NCI-H1930 (cell line): Measurements from ENCODE around the gene IRF2BP1.

Experiments used
- DNase-seq, 2 experiments: peaks; one replicate each; lab custom pipeline; 2025; lab: John Stamatoyannopoulos, UW

Gene IRF2BP1, protein sequence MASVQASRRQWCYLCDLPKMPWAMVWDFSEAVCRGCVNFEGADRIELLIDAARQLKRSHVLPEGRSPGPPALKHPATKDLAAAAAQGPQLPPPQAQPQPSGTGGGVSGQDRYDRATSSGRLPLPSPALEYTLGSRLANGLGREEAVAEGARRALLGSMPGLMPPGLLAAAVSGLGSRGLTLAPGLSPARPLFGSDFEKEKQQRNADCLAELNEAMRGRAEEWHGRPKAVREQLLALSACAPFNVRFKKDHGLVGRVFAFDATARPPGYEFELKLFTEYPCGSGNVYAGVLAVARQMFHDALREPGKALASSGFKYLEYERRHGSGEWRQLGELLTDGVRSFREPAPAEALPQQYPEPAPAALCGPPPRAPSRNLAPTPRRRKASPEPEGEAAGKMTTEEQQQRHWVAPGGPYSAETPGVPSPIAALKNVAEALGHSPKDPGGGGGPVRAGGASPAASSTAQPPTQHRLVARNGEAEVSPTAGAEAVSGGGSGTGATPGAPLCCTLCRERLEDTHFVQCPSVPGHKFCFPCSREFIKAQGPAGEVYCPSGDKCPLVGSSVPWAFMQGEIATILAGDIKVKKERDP

DNA sequence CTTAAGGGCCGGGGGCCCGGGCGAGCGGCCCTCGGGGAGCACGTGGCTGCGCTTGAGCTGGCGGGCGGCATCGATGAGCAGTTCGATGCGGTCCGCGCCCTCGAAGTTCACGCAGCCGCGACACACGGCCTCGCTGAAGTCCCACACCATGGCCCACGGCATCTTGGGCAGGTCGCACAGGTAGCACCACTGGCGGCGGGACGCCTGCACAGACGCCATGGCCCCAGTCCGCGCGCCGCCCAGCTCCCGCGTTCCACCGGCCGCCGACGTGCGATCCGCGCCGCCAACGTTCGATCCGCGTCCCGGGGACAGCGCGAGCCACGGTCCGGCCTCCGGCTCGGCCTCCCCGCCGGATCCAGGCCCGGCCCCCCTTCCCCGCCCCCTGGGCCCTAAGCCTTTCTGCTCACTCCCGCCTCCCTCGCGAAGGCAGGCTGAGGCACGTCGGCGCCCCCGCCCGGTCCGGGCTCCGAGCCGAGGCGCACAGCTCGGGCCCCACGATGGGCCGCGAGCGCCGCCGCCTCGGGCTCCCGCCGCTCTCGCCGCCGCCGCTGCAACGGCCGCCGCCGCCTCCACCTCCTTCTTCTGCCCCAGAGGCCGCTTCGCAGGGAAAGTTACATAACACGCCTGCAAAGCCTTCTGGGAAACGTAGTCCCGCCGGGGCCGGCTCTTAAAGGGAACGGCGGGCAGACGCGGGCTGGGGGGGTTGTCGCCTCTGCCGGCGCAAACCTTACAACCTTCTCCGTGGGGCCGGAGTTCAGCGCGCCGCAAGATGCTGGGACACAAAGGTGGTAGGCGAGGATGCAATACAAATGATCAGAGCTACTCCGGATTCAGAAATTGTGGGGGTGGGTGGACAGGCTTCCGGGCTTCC is at the start of gene IRF2BP1:
Gene IRF2BP1 (minus strand): TSS at position 586 of the 871 bp plus-strand sequence. CDS start 367 bp downstream, at position 219.
- DNase-seq, result peak; percentile 94 to 95

DNA sequence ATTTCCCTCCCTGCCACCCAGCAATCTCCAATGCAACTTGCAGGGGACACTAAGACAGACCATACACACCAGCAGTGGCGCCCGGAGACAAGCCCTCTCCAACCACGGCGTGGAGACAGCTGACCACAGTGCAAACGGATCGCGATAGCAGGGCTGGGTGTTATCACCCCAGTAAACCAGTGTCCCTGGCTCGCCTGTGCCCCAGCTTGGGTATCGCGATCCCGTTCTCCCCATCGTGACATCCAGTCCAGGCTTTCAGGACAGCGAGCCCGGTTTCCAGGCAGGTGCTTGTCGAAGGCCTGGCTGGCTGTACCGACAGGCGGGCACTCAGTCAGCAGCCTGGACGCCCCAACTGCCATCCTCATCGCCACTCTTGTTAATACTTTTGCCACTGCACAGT is 49.3 kb upstream of the IRF2BP1 start:
- no peak for DNase-seq

DNA sequence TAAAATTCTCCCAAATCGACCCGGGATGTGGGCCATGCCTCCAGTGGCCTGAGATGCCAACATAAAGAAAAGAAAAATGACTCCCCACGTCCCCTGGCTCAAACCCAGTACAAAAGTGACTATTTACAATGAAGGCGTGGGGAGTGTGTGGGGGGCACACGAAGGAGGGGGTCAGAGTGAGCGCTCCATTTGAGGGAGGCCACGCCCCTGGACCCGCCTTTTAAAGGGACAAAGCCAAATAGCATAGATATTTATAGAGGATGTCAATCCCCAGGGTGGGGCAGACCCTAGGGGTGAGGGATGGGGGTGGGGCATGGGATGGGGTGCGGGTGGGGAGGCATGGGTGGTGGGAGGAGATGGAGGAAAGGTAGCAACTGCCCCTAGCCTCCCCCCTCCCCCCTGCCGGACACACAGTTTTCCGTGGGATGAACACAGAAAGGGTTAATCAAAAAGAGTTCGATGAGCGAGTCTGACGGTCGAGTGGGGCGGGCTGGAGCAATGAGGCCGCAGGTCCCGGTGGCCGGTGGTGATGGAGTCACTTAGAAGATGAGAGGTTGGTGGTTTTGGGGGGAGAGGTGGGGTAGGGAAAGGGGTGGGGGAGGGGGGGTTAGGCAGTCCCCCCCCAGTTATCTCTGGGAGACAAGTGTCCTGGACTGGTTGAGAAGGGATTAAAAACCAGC is 48.8 kb upstream of the IRF2BP1 start:
- DNase-seq, result no peak

DNA sequence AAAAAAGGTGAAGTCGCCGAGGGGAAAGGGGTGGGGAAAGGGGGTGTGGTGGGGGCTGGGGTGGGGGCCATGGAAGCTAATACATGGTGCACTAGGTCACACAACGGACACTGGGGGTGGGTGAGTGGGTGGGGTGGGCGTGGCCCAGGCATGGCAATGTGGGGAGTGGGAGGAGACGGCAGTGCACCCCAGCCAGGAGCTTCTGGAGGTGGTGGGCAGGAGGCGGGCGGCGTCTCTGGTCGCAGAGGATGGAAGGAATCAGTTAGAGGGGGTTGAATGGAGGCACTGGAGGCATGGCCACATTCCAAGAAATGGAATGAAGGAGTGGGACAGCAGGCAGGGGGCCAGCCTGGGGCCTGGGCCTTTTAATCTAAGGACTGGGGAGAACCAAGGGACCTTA is 47.8 kb upstream of the IRF2BP1 start:
- DNase-seq, result no peak

DNA sequence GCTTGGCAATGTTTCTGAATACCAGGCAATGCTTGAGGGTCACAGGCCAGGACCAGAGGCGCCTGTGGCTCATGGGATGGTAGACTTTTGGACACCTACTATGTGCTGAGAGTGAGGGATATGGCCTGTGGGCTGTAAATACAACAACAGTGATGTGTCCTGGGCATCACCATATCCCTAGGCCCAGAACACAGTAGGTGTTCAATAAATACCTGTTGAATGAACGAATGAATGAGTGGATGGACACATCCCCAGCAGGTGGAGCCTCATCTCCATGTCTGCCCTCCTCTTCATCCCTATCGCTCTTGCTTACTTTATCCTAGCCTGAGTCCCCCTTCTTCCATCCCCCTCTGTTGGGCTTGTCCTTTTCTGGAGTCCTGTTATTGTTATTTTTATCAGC is 45.1 kb upstream of the IRF2BP1 start:
- DNase-seq, result no peak

DNA sequence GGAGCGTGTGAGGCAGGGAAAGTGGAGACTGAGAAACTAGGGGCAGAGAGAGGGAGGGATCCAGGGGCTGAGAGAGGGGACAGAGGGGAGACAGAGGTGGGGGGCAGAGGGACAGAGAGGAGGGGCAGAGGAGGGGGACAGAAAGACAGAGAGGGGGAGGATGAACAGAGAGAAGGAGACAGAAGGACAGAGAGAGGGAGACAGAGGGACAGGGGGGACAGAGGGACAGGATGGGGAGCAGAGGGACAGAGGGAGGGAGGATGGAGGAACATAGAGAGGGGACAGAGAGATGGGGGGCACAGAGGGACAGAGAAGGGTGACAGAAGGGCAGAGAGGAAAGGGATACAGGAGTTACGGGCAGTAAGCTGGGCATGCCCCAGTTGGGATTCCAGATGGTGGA is 43.3 kb upstream of the IRF2BP1 start:
- DNase-seq, result no peak

DNA sequence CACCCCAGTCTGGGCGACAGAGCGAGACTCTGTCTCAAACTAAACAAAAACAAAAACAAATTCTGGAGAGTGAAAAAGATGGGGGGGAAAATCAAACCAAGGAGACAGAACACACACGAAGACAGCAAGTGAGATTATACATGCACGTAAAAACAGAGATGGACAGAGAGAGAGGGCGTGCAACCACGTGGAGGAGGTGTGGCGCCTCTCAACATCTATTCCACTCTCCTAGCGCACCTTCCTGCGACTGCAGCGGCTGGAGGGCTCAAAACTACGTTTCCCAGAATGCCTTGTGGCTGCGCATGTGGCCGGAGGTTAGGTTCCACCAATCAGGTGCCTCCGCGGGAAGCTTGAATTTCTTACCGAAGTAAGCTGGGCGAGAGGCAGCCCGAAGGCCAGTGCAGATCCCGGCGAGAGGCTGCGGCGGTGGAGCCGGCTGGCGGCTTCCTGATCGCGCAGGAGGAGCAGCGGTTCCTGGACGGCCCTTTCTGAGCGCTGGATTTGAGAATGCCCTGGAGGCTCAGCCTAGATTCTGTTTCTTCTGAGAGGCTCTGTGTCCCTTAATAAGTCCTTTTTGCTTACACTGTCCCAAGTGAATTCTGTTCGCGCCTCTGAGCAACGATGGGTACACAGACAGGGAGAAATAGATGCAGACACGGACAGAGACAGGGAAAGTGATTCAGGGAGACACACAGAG is 41.8 kb upstream of the IRF2BP1 start:
- DNase-seq, result peak; percentile 97 to 98

DNA sequence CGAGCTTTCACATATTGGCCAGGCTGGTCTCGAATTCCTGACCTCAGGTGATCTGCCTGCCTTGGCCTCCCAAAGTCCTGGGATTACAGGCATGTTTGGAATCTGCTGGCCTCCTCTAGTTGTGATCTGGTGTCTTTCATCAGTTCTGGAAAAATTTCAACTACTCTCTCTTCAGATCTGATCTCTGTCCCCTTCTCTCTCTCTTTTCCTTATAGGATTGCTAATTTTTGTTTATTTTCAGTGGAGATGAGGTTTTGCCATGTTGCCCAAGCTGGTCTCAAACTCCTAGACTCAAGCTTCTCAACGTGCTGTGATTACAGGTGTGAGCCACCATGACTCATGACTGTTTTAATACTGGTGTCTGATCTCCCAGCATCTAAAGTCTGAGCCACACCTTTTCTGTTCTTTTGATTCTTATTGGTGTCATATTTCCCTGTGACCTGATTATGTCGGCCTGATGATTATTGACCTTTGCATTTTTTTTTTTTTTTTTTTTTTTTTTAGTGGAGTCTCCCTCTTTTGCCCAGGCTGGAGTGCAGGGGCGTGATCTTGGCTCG is 39.0 kb upstream of the IRF2BP1 start:
- DNase-seq, result no peak

DNA sequence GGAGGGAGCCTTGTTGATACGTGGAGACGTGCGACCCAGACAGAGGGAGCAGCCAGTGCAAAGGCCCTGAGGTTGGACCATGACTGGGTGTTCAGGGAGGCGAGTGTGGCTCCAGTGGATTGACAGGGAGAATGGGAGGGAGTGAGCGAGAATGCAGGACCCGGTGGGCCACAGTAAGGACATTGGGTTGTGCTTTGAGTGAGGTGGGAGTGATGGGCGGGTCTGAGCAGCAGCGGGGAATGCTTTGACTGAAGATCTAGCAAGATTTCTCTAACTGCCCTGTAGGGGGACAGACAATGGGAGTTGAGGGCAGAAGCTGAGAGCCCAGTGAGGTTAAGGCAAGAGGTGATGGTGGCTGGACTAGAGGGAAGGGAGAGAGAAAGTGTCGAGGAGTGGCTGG is 36.3 kb upstream of the IRF2BP1 start:
- no peak for DNase-seq

DNA sequence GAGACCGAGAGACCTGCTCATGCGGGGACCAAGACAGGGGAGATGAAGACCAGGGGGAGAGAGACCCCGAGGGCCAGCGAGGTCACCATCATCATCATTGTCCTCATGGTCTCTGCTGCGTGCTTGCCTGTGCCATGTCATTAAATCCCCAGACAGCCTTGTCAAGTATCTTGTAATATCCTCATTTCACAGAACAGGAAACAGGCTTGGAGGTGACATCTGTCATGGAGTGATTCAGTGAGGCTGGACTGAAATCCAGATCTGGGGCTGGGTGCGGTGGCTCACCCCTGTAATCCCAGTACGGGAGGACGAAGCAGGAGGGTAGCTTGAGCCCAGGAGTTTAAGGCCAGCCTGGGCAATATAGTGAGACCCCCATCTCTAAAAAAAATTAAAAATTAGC is 34.5 kb upstream of the IRF2BP1 start:
- no peak for DNase-seq

DNA sequence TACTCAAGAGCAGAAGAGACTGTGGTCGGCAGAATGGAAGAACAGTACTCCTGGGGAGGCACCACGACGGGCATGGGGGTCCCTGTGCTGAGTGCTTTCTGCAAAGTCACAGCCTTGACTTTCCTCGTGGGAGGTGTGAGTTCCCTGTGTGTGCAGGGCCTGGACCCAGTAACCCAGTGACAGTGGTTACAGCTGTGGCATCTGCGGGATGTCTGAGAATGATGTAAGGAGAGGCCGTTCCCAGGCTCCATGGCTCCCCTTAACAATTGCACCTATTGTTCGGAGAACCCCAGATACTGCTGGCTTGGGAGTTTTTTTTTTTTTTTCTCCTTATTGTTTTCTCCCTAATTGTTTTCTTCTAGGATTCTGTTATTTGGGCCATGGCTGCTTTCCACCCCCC is 33.7 kb upstream of the IRF2BP1 start:
- DNase-seq, result no peak

DNA sequence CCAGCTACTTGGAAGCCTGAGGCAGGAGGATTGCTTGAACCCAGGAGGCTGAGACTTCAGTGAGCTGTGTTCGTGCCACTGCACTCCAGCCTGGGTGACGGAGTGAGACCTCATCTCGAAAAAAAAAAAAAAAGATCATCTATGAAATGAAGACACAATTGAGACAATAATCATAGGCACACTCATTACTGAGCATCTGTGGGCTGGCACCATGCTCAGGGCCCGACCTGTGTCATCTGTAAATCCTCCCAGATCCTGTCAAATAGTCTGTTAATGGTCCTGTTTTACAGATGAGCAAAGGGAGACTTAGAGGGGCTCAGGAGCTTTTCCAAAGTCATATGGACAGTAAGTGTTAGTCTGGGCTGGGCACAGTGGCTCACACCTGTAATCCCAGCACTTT is 32.8 kb upstream of the IRF2BP1 start:
- no peak for DNase-seq

DNA sequence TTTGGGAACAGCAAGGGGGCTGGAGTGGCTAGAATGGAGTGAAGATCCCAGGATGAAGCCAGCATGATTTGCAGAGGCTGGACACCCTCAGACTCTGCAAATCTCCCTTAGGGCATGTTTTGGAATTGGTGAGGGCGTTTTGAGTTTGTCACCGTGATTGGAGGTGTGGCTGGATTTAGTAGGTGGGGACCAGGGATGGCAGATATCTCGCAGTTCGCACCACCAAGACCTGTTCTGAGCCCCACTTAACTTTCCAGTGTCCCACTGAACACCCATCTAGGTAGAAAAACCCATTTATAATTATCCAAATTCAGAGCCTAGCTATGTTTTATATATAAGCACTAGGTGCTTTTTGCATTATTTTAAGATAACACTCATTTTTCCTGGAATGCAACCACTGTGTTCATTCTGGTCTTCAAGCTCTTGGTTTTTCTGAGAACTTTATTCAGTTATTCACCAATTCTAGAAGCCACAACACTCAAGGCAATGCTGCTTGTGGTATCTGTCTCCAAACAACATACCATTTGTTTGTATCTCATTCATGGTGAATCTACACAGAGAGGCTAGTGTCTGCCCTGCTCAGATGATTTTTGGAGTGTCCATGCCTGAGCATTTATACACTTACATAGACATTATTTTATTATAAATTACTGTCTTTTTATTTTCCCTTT is 31.6 kb upstream of the IRF2BP1 start:
- DNase-seq, result no peak

DNA sequence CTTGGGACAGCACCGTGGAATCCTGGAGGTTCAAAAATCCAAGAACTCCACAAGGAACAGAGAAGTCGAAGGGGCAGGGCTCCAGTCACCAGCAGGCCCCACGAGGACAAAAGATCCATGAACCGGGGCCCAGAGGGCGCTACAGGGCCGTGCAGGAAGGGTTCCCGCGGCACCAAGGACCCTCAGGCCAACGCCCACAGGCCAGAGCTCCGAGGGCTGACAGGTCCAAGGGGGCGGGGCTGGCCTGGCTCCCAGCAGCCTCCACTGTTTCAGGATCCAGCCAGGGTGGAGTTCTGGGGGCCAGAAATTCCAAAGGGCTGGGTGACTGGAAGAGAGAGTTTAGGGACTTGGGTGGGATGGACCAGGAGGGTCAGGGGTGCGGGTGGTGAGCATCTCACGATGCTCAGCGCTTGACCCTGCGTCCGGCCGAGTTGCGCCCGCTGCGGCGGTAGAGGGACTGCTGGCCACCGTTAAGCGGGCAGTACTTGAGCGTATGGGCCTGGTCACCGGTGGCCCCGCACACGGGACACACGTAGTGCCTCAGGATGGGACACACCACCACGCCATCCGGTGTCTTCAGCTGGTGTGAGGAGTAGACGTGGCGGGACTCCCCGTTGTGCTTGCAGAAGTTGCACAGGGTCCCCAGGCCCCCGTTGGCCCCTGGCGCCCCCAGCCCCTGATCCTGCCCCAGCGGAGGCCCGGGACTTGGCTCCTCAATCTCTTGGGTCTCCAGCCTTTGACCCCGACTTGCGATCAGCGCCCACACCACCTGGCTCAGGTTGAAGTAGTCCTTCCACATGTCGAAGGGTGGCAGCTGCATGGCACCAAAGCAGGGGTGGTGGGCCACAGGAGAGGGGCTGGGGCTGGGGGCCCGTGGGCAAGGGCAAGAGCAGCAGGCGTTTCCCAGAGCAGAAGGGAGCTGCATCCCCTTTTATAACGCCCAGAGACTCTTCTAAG is 28.2 kb upstream of the IRF2BP1 start, which contains the start of gene NANOS2:
Gene NANOS2 (minus strand): TSS at position 905 of the 957 bp plus-strand sequence. CDS start 85 bp downstream, at position 820.
- peak in 1 of 2 experiments; percentile 26 for DNase-seq

DNA sequence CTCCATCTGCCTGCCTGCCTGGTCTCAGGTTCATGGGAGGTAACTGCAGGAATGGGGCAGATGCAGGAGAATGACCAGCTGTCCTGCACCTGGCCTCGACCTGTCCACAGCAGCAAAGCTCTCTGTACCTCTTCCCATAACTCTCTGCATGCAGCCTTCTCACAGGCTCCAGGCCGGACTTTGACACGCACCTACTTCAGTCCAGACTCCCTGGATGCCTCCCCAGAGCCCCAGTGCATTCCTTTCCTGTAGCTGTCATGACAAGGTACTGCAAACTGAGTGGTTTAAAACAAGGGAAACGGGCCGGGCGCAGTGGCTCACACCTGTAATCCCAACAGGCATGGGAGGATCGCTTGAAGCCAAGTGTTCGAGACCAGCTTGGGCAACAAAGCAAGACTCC is 25.4 kb upstream of the IRF2BP1 start:
- no peak for DNase-seq

DNA sequence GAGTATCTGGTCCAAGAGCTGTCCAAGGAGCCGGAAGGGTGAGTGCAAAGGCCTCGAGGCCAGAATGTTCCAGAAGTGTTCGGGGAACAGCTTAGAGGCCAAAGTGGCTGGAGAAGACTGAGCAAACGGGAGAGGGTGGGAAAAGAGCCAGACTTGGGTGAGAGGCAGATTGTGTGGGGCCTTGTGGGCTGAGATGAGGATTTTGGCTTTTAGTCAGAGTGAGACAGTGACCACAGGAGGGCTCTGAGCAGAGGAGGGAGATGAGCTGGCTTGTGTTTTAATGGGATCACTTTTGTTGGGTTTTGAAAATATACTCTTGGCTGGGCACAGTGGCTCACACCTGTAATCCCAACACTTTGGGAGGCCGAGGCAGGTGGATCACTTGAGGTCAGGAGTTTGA is 23.0 kb upstream of the IRF2BP1 start:
- DNase-seq, result no peak

DNA sequence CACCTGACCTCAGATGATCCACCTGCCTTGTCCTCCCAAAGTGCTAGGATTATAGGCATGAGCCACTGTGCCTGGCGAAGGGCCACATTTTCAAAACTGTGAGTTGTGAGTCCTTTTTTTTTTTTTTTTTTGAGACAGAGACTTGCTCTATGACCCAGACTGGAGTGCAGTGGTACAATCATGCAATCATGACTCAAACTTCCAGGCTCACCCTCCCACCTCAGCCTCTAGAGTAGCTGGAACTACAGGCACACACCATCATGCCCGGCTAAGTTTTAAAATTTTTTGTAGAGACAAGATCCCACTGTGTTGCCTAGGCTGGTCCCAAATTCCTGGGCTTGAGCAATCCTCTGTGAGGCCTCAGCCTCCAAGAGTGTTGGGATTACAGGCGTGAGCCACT is 20.3 kb upstream of the IRF2BP1 start:
- no peak for DNase-seq

DNA sequence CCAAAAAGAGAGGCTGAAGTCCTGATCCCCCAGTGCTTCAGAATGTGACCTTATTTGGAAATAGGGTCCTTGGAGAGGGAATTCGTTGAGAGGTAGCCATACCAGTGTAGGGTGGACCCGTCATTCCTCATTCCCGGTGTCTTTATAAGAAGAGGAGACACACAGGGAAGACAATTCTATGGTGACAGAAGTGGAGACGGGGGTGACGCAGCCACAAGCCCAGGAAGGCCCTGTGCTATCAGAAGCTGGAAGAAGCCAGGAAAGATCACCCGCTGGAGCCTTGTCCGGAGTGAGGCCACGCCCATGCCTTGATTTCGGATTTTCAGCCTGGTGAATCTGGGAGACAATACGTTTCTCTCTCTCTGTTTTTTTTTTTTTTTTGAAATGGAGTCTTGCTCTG is 19.1 kb upstream of the IRF2BP1 start:
- no peak for DNase-seq
